Stimulated activated CD4-positive, alpha-beta T cell treated with anti-CD3 and anti-CD28 coated beads, Interleukin-1b, Interleukin-23, amount 100 ng/mL, for 4 hours (primary cell): ENCODE data around the gene CHD2.
"Not testable (repeated sequence)": the region's sequence is repeated elsewhere in the genome, so short reads cannot be mapped to it uniquely, and the experiment has no call there.

Experiments used
- DNase-seq, 2 donors: peaks; one replicate each; pipeline ENCODE4 v3.0.0-alpha.2; 2020; ENCODE audit warnings: low read depth in 2 of 2

The CHD2 gene

GRCh38 chr15:93048759-93049161 lies 148.6 kb downstream of the CHD2 start:
- DNase-seq: no peak

GRCh38 chr15:93049233-93049632 lies 149.1 kb downstream of the CHD2 start:
- no peak for DNase-seq

GRCh38 chr15:93049914-93050578 lies 149.9 kb downstream of the CHD2 start:
- no peak for DNase-seq

- no peak for DNase-seq
Measured at GRCh38 chr15:93050648-93051047, 150.5 kb downstream of the CHD2 start.

- DNase-seq: no peak
Measured at GRCh38 chr15:93051236-93052089, 151.3 kb downstream of the CHD2 start.

- DNase-seq: no peak
Measured at GRCh38 chr15:93052090-93052879, 152.2 kb downstream of the CHD2 start.

GRCh38 chr15:93055211-93055610 lies 155.1 kb downstream of the CHD2 start:
- DNase-seq: no peak

GRCh38 chr15:93056836-93057235 lies 156.7 kb downstream of the CHD2 start:
- no peak for DNase-seq

- no peak for DNase-seq
Measured at GRCh38 chr15:93057618-93058017, 157.5 kb downstream of the CHD2 start.

- DNase-seq: no peak
Measured at GRCh38 chr15:93058128-93058527, 158.0 kb downstream of the CHD2 start.

GRCh38 chr15:93058904-93059427 lies 158.8 kb downstream of the CHD2 start:
- no peak for DNase-seq

- no peak for DNase-seq
Measured at GRCh38 chr15:93059442-93059841, 159.3 kb downstream of the CHD2 start.

GRCh38 chr15:93060336-93061248 lies 160.5 kb downstream of the CHD2 start:
- DNase-seq: no peak

- DNase-seq: not testable (repeated sequence)
Measured at GRCh38 chr15:93062628-93063261, 162.6 kb downstream of the CHD2 start.

- no peak for DNase-seq
Measured at GRCh38 chr15:93063262-93063671, 163.1 kb downstream of the CHD2 start.

- no peak for DNase-seq
Measured at GRCh38 chr15:93063796-93064690, 163.9 kb downstream of the CHD2 start.

GRCh38 chr15:93065641-93066045 lies 165.5 kb downstream of the CHD2 start:
- DNase-seq: no peak

- DNase-seq: no peak
Measured at GRCh38 chr15:93066224-93066681, 166.1 kb downstream of the CHD2 start.
